Measurements from ENCODE around the gene ZCCHC24.

The ZCCHC24 gene

DNA sequence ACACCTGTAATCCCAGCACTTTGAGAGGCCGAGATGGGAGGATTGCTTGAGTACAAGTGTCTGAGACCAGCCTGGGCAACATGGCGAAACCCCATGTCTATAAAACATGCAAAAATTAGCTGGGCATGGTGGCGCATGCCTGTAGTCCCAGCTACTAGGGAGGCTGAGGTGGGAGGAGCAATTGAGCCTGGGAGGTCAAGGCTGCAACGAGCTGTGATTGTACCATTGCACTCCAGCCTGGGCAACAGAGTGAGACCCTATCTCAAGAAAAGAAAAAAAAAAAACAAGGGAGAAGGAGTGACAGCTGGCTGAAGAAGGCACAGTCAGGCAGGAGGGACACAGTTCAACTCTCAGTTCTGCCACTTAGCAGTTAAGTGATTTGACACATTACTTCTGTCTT, 26.4 kb upstream of the ZCCHC24 start:
- TF ChIP-seq POLR2AphosphoS5 (IDR thresholded peaks at IDR 0.05; ENCODE audit: low read depth, low read length) = no peak
- TF ChIP-seq TAF1 (IDR thresholded peaks at IDR 0.05; ENCODE audit: borderline replicate concordance, low read depth, low read length) = no peak
- no peak for TF ChIP-seq POLR2A (IDR thresholded peaks at IDR 0.05; ENCODE audit: low read depth, low read length)
- no peak for FAIRE-seq
- DNase-seq (ENCODE audit: insufficient read length) = no peak

DNA sequence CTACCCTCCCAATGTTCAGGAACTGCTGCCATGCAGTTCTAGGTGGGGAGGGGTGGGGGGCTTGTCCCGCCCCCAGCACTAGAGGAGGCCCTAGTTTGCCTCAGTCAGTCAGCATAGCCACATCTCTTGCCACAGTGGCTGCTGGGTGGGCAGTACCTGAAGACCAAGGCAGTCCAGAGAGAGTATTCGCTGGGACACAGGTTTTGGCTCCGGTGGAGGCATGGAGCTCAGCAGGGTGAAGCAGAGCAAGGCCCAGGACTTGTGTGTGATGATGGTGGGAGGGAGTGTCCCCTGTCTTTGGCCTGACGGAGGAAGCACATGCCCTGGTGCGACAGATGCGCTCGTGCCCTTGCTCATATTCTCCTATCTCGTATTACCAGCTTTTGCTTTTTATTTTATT, 24.7 kb upstream of the ZCCHC24 start:
- FAIRE-seq (no peak), DNase-seq (ENCODE audit: insufficient read length) (no peak)
- TF ChIP-seq POLR2A (IDR thresholded peaks at IDR 0.05; ENCODE audit: low read depth, low read length) = no peak
- TF ChIP-seq POLR2AphosphoS5 (IDR thresholded peaks at IDR 0.05; ENCODE audit: low read depth, low read length) = no peak
- no peak for TF ChIP-seq TAF1 (IDR thresholded peaks at IDR 0.05; ENCODE audit: borderline replicate concordance, low read depth, low read length)

DNA sequence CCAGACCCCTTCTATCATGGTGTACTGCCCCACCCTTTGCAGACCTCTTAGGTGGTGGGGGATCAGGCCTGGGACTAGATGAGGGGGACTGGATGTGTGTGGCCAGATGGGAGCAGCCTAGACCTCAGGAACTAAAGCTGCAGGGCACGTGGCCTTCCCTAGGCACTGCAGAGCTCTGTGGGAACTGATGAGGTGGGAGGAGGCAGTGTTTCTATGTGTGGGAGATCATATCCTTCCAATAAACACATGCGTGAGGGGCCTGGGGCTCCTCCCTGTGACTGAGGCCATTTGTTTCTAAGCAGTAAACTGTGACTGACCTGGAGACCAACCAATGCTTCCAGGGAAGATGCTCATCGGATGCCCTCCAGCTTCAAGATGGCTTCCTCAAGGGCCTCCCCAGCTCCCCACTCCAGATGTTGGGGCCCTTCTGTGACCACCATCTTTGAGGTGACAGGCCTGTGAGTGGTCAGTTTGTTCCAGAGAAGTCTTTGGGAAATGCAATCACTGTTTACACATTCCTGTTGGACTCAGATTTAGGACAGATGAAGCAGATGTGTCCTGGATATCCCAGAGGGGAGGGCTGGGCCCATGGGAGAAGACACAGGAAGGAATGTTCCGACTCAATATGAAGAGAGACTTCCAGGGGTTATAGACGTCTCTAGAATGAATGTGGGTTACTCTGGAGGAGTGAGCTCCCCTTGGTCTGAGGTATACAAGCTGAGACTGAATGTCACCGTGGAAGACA, 23.6 kb upstream of the ZCCHC24 start:
- no peak for FAIRE-seq
- DNase-seq (ENCODE audit: insufficient read length) = no peak
- TF ChIP-seq POLR2A (IDR thresholded peaks at IDR 0.05; ENCODE audit: low read depth, low read length) (no peak), TAF1 (IDR thresholded peaks at IDR 0.05; ENCODE audit: borderline replicate concordance, low read depth, low read length) (no peak), POLR2AphosphoS5 (IDR thresholded peaks at IDR 0.05; ENCODE audit: low read depth, low read length) (no peak)

DNA sequence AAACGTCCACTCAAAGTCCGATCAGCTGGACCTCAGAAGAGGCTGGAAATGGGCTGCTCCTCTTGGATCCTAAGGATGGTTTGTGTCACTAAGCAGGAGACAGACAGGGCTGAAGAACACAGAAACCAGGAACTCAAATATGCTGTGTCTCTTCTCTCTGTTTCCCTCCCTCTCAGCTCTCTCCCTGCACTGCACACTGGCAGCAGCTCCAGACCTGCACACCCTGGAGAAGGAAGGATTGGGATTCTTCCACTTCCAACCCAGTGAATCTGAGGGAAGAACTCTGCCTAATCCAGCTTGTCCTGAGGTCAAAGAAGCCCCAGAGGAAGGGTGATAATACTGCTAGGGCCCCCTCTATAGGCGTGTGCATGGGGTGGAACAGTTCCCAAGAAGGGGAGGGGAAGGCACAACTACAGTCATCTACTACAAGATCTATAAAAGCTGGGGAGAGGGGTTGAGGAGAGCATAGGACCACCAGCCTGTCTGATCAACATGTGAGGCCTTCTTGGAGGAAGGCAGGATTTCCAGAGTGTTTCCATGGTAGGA, 22.7 kb upstream of the ZCCHC24 start:
- TF ChIP-seq TAF1 (IDR thresholded peaks at IDR 0.05; ENCODE audit: borderline replicate concordance, low read depth, low read length) = no peak
- TF ChIP-seq POLR2A (IDR thresholded peaks at IDR 0.05; ENCODE audit: low read depth, low read length) = no peak
- no peak for TF ChIP-seq POLR2AphosphoS5 (IDR thresholded peaks at IDR 0.05; ENCODE audit: low read depth, low read length)
- DNase-seq (ENCODE audit: insufficient read length) (no peak), FAIRE-seq (no peak)

DNA sequence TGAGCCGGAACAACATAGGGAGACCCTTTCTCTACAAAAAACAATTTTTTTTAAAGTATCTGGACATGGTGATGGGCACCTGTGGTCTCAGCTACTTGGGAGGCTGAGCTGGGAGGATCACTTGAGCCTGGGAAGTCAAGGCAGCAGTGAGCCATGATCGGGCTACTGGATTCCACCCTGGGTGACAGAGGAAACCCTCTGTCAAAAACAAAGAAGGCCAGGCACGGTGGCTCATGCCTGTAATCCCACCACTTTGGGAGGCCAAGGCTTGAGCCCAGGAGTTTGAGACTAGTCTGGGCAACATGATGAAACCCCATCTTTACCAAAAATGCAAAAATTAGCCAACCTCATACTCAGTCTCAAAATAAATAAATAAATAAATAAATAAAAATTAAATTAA, 19.9 kb upstream of the ZCCHC24 start:
- no peak for FAIRE-seq
- no peak for TF ChIP-seq TAF1 (IDR thresholded peaks at IDR 0.05; ENCODE audit: borderline replicate concordance, low read depth, low read length)
- TF ChIP-seq POLR2A (IDR thresholded peaks at IDR 0.05; ENCODE audit: low read depth, low read length) = no peak
- TF ChIP-seq POLR2AphosphoS5 (IDR thresholded peaks at IDR 0.05; ENCODE audit: low read depth, low read length) = no peak
- DNase-seq (ENCODE audit: insufficient read length) = no peak

DNA sequence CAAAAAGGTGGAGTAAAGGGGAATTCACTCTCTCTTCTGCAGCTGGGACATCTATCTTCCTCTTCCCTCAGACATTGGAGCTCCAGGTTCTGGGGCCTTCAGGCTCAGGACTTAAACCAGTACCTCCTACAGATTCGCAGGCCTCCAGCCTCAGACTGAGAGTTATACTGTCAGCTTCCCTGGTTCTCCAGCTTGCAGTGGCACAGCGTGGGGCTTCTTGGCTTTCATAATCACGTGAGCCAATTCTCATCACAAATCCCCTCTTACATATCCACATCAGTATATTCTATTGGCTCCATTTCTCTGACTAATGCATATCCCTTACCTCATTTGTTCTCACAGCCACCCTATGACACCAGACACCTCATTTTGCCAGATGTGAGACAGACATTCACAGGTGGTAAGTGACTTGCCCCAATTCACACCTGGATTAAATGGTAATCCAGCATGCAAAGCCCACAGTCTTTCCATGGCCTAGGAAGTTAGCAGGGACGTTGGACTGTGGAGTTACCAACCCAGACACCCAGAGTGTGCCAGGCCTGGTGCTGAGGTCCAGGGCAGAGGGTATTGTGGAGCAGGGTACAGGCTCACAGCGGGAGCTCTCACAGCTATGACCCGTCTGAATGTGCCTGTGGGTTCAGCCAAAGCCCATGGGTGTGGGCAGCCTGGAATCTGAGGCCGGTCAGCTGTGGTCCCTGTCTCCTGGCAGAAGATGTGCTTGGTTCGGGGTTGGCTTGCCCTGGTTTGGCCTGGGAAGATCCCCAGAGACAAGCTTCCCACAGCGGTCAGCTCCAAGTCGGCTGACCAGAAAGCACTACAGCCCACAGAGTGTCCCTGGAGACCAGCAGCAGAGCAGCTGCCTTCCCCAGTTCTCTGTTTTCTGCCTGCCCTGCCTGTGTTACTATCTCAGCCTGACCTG, 18.4 kb upstream of the ZCCHC24 start:
- no peak for TF ChIP-seq POLR2A (IDR thresholded peaks at IDR 0.05; ENCODE audit: low read depth, low read length)
- TF ChIP-seq POLR2AphosphoS5 (IDR thresholded peaks at IDR 0.05; ENCODE audit: low read depth, low read length) = no peak
- no peak for TF ChIP-seq TAF1 (IDR thresholded peaks at IDR 0.05; ENCODE audit: borderline replicate concordance, low read depth, low read length)
- DNase-seq (ENCODE audit: insufficient read length) (no peak), FAIRE-seq (no peak)

DNA sequence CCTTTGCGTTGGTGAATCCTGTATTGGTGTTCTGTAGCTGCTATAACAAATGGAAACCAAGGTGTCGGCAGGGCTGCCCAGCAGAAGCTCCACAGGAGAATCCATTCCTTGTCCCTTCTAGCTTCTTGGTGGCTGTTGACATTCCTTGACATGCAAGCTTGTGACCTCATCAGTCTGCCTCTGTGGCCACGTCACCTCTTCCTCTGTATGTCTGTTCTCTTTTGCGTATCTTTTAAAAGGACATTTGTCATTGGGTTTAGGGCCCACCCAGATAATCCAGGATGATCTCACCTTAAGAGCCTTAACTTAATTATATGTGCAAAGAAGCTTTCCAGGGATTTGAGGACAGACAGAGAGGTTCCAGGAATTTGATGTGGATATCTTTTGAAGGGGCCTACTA, 15.3 kb upstream of the ZCCHC24 start:
- DNase-seq (ENCODE audit: insufficient read length) = no peak
- TF ChIP-seq POLR2A (IDR thresholded peaks at IDR 0.05; ENCODE audit: low read depth, low read length) = no peak
- TF ChIP-seq TAF1 (IDR thresholded peaks at IDR 0.05; ENCODE audit: borderline replicate concordance, low read depth, low read length) = no peak
- no peak for TF ChIP-seq POLR2AphosphoS5 (IDR thresholded peaks at IDR 0.05; ENCODE audit: low read depth, low read length)
- no peak for FAIRE-seq

DNA sequence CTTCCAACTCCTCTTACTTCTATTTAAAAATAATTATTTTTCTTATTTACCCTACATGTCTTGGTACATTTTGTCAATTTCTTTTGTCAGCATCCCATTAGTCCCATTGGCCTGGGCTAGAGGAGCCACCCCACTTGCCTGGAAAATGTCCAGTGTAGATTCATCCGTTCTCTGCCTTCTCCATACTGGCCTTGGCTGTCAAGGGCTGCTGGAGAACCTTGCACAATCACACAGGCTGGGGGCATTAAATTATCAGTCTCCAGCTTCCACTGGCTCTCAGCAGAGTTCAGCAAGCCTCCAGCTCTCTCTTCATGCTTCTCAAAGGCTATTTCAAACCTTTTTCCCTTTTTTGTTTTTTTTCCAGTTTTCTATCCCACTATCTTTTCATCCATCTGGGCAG, 13.8 kb upstream of the ZCCHC24 start:
- FAIRE-seq (no peak), DNase-seq (ENCODE audit: insufficient read length) (no peak)
- TF ChIP-seq TAF1 (IDR thresholded peaks at IDR 0.05; ENCODE audit: borderline replicate concordance, low read depth, low read length) = no peak
- TF ChIP-seq POLR2A (IDR thresholded peaks at IDR 0.05; ENCODE audit: low read depth, low read length) = no peak
- TF ChIP-seq POLR2AphosphoS5 (IDR thresholded peaks at IDR 0.05; ENCODE audit: low read depth, low read length) = no peak

DNA sequence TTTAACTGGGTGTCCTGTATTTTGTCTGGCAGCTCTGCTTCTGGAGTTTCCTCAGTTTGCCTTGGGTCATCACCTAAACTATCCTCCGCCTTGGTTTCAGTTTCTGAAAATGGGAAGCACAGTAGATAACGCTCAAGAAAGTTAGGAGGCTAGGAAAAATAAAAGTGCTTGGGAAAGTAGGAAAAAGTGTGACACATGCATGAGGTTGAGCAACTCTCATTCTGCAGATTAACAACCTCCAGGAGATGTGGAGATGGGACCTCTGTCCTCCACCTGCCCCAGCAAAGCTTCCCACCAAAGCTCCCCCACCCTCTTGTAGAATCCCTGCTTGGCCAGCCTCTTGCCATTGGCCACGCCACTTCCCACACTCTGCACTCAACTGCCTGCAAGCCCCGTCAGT, 13.1 kb upstream of the ZCCHC24 start:
- TF ChIP-seq POLR2AphosphoS5 (IDR thresholded peaks at IDR 0.05; ENCODE audit: low read depth, low read length) (no peak), TAF1 (IDR thresholded peaks at IDR 0.05; ENCODE audit: borderline replicate concordance, low read depth, low read length) (no peak), POLR2A (IDR thresholded peaks at IDR 0.05; ENCODE audit: low read depth, low read length) (no peak)
- FAIRE-seq (no peak), DNase-seq (ENCODE audit: insufficient read length) (no peak)

DNA sequence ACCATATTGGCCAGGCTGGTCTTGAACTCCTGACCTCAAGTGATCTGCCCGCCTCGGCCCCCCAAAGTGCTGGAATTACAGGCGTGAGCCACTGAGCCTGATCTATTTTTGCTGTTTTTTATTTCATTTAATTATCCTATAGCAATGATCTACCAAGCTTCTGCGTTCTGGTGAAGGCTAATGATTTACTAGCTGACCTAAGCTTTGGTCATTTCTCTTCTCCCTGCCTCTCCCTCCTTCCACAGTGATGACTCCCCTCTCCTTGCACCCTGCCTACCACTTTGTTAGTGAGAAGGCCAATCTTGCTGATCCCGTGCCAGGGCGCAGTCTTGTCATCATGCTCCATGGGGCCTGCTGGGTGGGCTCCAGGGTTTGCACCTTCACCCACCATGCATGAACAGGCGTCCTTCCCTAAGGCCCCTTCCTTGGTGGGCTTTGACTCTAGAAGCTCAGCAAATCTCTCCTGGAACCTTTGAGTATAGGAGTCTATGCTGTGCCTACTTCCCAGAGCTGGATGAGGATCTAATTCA, 11.9 kb upstream of the ZCCHC24 start:
- FAIRE-seq (no peak), DNase-seq (ENCODE audit: insufficient read length) (no peak)
- TF ChIP-seq POLR2A (IDR thresholded peaks at IDR 0.05; ENCODE audit: low read depth, low read length) (no peak), POLR2AphosphoS5 (IDR thresholded peaks at IDR 0.05; ENCODE audit: low read depth, low read length) (no peak)

DNA sequence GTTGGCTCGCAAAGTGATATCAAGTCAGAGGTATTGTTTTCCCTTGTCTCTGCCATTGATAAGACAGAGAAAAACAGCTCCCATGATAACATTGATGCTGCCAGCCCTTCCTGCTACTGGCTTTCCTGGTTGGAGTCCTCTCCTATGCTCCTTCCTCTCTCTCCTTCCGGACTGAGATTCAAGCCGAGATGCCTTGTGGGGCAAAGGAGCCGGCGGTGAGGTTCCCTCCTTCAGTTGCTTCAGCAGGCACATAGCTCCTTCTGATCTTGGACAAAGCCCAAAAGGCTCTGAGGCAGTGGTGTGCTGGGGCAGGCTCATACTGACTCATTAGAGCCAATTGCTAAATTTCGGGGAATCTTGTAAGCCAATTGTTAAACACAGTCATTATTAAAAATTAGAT, 8.8 kb upstream of the ZCCHC24 start:
- FAIRE-seq (no peak), DNase-seq (ENCODE audit: insufficient read length) (no peak)
- TF ChIP-seq POLR2A (IDR thresholded peaks at IDR 0.05; ENCODE audit: low read depth, low read length) = no peak
- TF ChIP-seq TAF1 (IDR thresholded peaks at IDR 0.05; ENCODE audit: borderline replicate concordance, low read depth, low read length) = no peak
